Measurements from ENCODE around the gene MYO10. TPM values are rescaled to one million over a fixed set of nuclear protein-coding genes. Genes with fewer than 3 reads are reported as not detected.

The MYO10 gene
- total RNA-seq, 1 donor from 2014 or later, result 0.26 TPM

- H3K9me3 Mint-ChIP-seq, result peaks cover 23% of the 10 kb centered on the region
- peaks cover 2% of the 10 kb centered on the region for H3K36me3 Mint-ChIP-seq (ENCODE audit: low read depth)
- intact Hi-C loops (cut with micrococcal nuclease), result no loop called here
- H3K4me1 Mint-ChIP-seq, result peaks cover 9% of the 10 kb centered on the region
- DNase-seq, result peak; percentile 66
- peak overlapping the region; percentile 44 for H3K4me3 Mint-ChIP-seq
- no peak overlapping the region for H3K27ac Mint-ChIP-seq
- peaks cover under 1% of the 10 kb centered on the region for H3K27me3 Mint-ChIP-seq
These were observed 291.7 kb downstream of the MYO10 start for GRCh38 chr5:16644301-16644889.

GRCh38 chr5:16642867-16643266 lies 293.2 kb downstream of the MYO10 start:
- no peak for DNase-seq

GRCh38 chr5:16639206-16639605 lies 296.9 kb downstream of the MYO10 start:
- peaks cover 4% of the 10 kb centered on the region for H3K4me1 Mint-ChIP-seq
- DNase-seq, result no peak
- H3K27me3 Mint-ChIP-seq, result peaks cover 6% of the 10 kb centered on the region
- H3K27ac Mint-ChIP-seq, result no peak overlapping the region
- H3K36me3 Mint-ChIP-seq (ENCODE audit: low read depth), result no peaks in the 10 kb centered on the region
- peaks cover 15% of the 10 kb centered on the region for H3K9me3 Mint-ChIP-seq
- H3K4me3 Mint-ChIP-seq, result no peak overlapping the region
- intact Hi-C loops (cut with micrococcal nuclease), result no loop called here

More at GRCh38 chr5:16642867-16643266, 293.2 kb downstream of the MYO10 start:
- H3K27ac Mint-ChIP-seq, result no peak overlapping the region
- intact Hi-C loops (cut with micrococcal nuclease), result no loop called here
- peaks cover 29% of the 10 kb centered on the region for H3K9me3 Mint-ChIP-seq
- peaks cover 9% of the 10 kb centered on the region for H3K4me1 Mint-ChIP-seq
- H3K36me3 Mint-ChIP-seq (ENCODE audit: low read depth), result peaks cover 2% of the 10 kb centered on the region
- H3K27me3 Mint-ChIP-seq, result peaks cover 2% of the 10 kb centered on the region
- H3K4me3 Mint-ChIP-seq, result no peak overlapping the region

- no peak for DNase-seq
- Mint-ChIP-seq H3K27me3 (no peaks in the 10 kb centered on the region), H3K4me3 (no peak overlapping the region), H3K9me3 (peaks cover 8% of the 10 kb centered on the region), H3K36me3 (ENCODE audit: low read depth) (peaks cover 2% of the 10 kb centered on the region), H3K27ac (peak overlapping the region; percentile 89), H3K4me1 (peaks cover 52% of the 10 kb centered on the region)
- intact Hi-C loops (cut with micrococcal nuclease), result loop anchor here (2.0 to 5.0 kb wide), 2 partner anchors 34 to 170 kb away; no protein-coding TSS in a partner anchor
These were observed 307.7 kb downstream of the MYO10 start for GRCh38 chr5:16628376-16628775.

GRCh38 chr5:16626696-16627264 lies 309.3 kb downstream of the MYO10 start:
- intact Hi-C loops (cut with micrococcal nuclease), result loop anchor here (1.0 to 5.0 kb wide), 4 partner anchors 8 to 160 kb away; no protein-coding TSS in a partner anchor

GRCh38 chr5:16625096-16625495 lies 311.0 kb downstream of the MYO10 start:
- Mint-ChIP-seq H3K4me3 (no peak overlapping the region), H3K36me3 (ENCODE audit: low read depth) (no peaks in the 10 kb centered on the region), H3K9me3 (no peaks in the 10 kb centered on the region), H3K4me1 (peaks cover 51% of the 10 kb centered on the region), H3K27ac (no peak overlapping the region), H3K27me3 (no peaks in the 10 kb centered on the region)
- intact Hi-C loops (cut with micrococcal nuclease), result loop anchor here (5.0 kb wide), 1 partner anchor 37 kb away; no protein-coding TSS in a partner anchor
- DNase-seq, result no peak

More at GRCh38 chr5:16626696-16627264, 309.3 kb downstream of the MYO10 start:
- Mint-ChIP-seq H3K4me3 (peak overlapping the region; percentile 59), H3K9me3 (peaks cover 6% of the 10 kb centered on the region), H3K4me1 (peaks cover 53% of the 10 kb centered on the region), H3K36me3 (ENCODE audit: low read depth) (no peaks in the 10 kb centered on the region), H3K27me3 (no peaks in the 10 kb centered on the region), H3K27ac (peak overlapping the region; percentile 86)
- DNase-seq, result peak; percentile 86

GRCh38 chr5:16619136-16619535 lies 317.0 kb downstream of the MYO10 start:
- no peak overlapping the region for H3K27ac Mint-ChIP-seq
- peaks cover 13% of the 10 kb centered on the region for H3K36me3 Mint-ChIP-seq (ENCODE audit: low read depth)
- intact Hi-C loops (cut with micrococcal nuclease), result loop anchor here (10.0 kb wide), 1 partner anchor 316 kb away; the partner anchor contains the start of gene MYO10
- H3K4me3 Mint-ChIP-seq, result no peak overlapping the region
- DNase-seq, result no peak
- H3K4me1 Mint-ChIP-seq, result peaks cover 23% of the 10 kb centered on the region
- no peaks in the 10 kb centered on the region for H3K9me3 Mint-ChIP-seq
- H3K27me3 Mint-ChIP-seq, result no peaks in the 10 kb centered on the region

GRCh38 chr5:16618138-16618897 lies 317.8 kb downstream of the MYO10 start:
- peaks cover 28% of the 10 kb centered on the region for H3K4me1 Mint-ChIP-seq
- no peak overlapping the region for H3K4me3 Mint-ChIP-seq
- H3K27me3 Mint-ChIP-seq, result no peaks in the 10 kb centered on the region
- no peak overlapping the region for H3K27ac Mint-ChIP-seq
- H3K36me3 Mint-ChIP-seq (ENCODE audit: low read depth), result peaks cover 13% of the 10 kb centered on the region
- peak; percentile 61 for DNase-seq
- H3K9me3 Mint-ChIP-seq, result no peaks in the 10 kb centered on the region
- intact Hi-C loops (cut with micrococcal nuclease), result loop anchor here (1.0 to 10.0 kb wide), 2 partner anchors 8 to 316 kb away; partner anchors contain the start of gene MYO10

- Mint-ChIP-seq H3K4me1 (peaks cover 36% of the 10 kb centered on the region), H3K4me3 (no peak overlapping the region), H3K36me3 (ENCODE audit: low read depth) (peaks cover 18% of the 10 kb centered on the region), H3K27me3 (no peaks in the 10 kb centered on the region), H3K9me3 (no peaks in the 10 kb centered on the region), H3K27ac (no peak overlapping the region)
- intact Hi-C loops (cut with micrococcal nuclease), result loop anchor here (2.0 to 10.0 kb wide), 2 partner anchors 167 to 317 kb away; partner anchors contain the start of gene MYO10
- peak; percentile 83 for DNase-seq
These were observed 318.7 kb downstream of the MYO10 start for GRCh38 chr5:16617274-16617968.

GRCh38 chr5:16616536-16617273 lies 319.4 kb downstream of the MYO10 start, which contains the start of gene RETREG1:
Gene RETREG1 (minus strand): TSS chr5:16616997. CDS start chr5:16616971, 26 bp downstream.
- Mint-ChIP-seq H3K36me3 (ENCODE audit: low read depth) (peaks cover 18% of the 10 kb centered on the region), H3K4me3 (no peak within 1 kb of the TSS), H3K9me3 (no peaks in the 10 kb centered on the region), H3K27me3 (no peaks in the 10 kb centered on the region), H3K27ac (peak within 1 kb of the TSS; percentile 97), H3K4me1 (peaks cover 39% of the 10 kb centered on the region)
- intact Hi-C loops (cut with micrococcal nuclease), result loop anchor here (2.0 to 10.0 kb wide), 2 partner anchors 168 to 318 kb away; partner anchors contain the start of gene MYO10
- peak; percentile 95 for DNase-seq

GRCh38 chr5:16615741-16616535 lies 320.1 kb downstream of the MYO10 start:
- peak; percentile 74 for DNase-seq
- peaks cover 43% of the 10 kb centered on the region for H3K4me1 Mint-ChIP-seq
- H3K27ac Mint-ChIP-seq, result peak overlapping the region; percentile 97
- H3K36me3 Mint-ChIP-seq (ENCODE audit: low read depth), result peaks cover 25% of the 10 kb centered on the region
- intact Hi-C loops (cut with micrococcal nuclease), result loop anchor here (2.0 to 10.0 kb wide), 2 partner anchors 169 to 319 kb away; partner anchors contain the start of gene MYO10
- no peaks in the 10 kb centered on the region for H3K27me3 Mint-ChIP-seq
- no peak overlapping the region for H3K4me3 Mint-ChIP-seq
- no peaks in the 10 kb centered on the region for H3K9me3 Mint-ChIP-seq

- no peak for DNase-seq
- no peak overlapping the region for H3K27ac Mint-ChIP-seq
- intact Hi-C loops (cut with micrococcal nuclease), result loop anchor here (1.0 to 10.0 kb wide), 2 partner anchors 15 to 323 kb away; partner anchors contain the start of gene MYO10
- peaks cover 55% of the 10 kb centered on the region for H3K4me1 Mint-ChIP-seq
- H3K4me3 Mint-ChIP-seq, result peak overlapping the region; percentile 3
- no peaks in the 10 kb centered on the region for H3K9me3 Mint-ChIP-seq
- peaks cover 39% of the 10 kb centered on the region for H3K36me3 Mint-ChIP-seq (ENCODE audit: low read depth)
- H3K27me3 Mint-ChIP-seq, result no peaks in the 10 kb centered on the region
These were observed 324.1 kb downstream of the MYO10 start for GRCh38 chr5:16612007-16612406.
